Right lobe of liver (tissue), 6 donors: Measurements from ENCODE around the gene PDE4B. TPM values are rescaled to one million over a fixed set of nuclear protein-coding genes. Genes with fewer than 3 reads are reported as not detected.

ENCODE experiments used
- ATAC-seq, 4 donors: fragments of 200-7000 bp; cut with Tn5 transposase; one replicate each; pipeline ENCODE4 v1.9.1; 2020; ENCODE audit warnings: mild to moderate bottlenecking in 4 of 4, moderate library complexity in 4 of 4
- DNase-seq, 3 donors: peaks; one replicate each; pipeline ENCODE4 v3.0.0-alpha.2; 2020
- H3K27ac ChIP-seq, 3 donors: fragments of 200-600 bp; one replicate each; pipeline ENCODE4 v1.8.0; 2022
- H3K27me3 ChIP-seq, 2 donors: fragments of 200-600 bp; one replicate each; pipeline ENCODE4 v1.8.0; 2022
- H3K36me3 ChIP-seq, 4 donors: fragments of 200-600 bp; sonication (generic) in 1 of 4; one replicate each; pipeline versions ENCODE4 v1.5.1 to v1.8.0; 2017 to 2022; ENCODE audit warnings: control low read depth in 1 of 4
- H3K4me1 ChIP-seq, 4 donors: fragments of 200-600 bp; sonication (generic) in 1 of 4; one replicate each; pipeline versions ENCODE4 v1.5.1 to v1.8.0; 2017 to 2022; ENCODE audit warnings: control low read depth in 1 of 4
- H3K4me3 ChIP-seq, 3 donors: fragments of 200-600 bp; one replicate each; pipeline ENCODE4 v1.8.0; 2022
- H3K9me3 ChIP-seq, 4 donors: fragments of 200-600 bp; sonication (generic) in 1 of 4; one replicate each; pipeline versions ENCODE4 v1.5.1 to v1.8.0; 2017 to 2022; ENCODE audit warnings: control low read depth in 1 of 4
- POLR2A ChIP-seq: fragments of 450-650 bp; IDR thresholded peaks from one replicate; pipeline ENCODE4 v1.6.1; 2017; ENCODE audit warnings: antibody characterized with exemption, mild to moderate bottlenecking
- WGBS: methylation state at CpG from one replicate; pipeline ENCODE4 v1.1.6; 2018; ENCODE audit warnings: low coverage, low lambda C conversion rate; ENCODE audit not compliant: insufficient coverage; ENCODE audit errors: missing lambda C conversion rate; 5-methylcytosine and 5-hydroxymethylcytosine counted together
- intact Hi-C, 2 donors: fragments of 100-400 bp; cut with DNase I; formaldehyde crosslinking; loops; one replicate each; pipeline versions ENCODE4 v1.11.2 to v1.14.1; 2022
- total RNA-seq, 6 experiments: library from RNA; depleted of rRNA in 2 of 6; stranded (reverse); fragments of >200 nt in 2 of 6; fragmentation: NEBNext Ultra II Directional in 3 of 6; extraction: Animal tissue kit (Norgen Biotek cat#: 25700) in 3 of 6; gene quantifications; one replicate each; pipeline versions ENCODE4 v1.1.0 to v1.2.4, GENCODE V29; 2016 to 2023
- TF ChIP-seq, protein P1 (sequence below), 4 donors: fragments of 200-600 bp in 3 of 4; fragments of 450-650 bp in 1 of 4; IDR thresholded peaks; one replicate each; pipeline versions ENCODE4 v1.5.1 to v1.8.0; 2016 to 2022; ENCODE audit warnings: antibody characterized with exemption in 4 of 4, mild to moderate bottlenecking in 2 of 4
- donor health status: DM: no; HTN: yes; CAD: no.
- donor health status: DM: no; HTN: no; CAD: no.
- donor health status: DM: no; HTN: no; CAD: no.
- donor health status: DM: no; HTN: yes; CAD: no.
- donor health status: DM: no; HTN: yes; CAD: no.

The PDE4B gene
- total RNA-seq, 6 experiments from 2014 or later = 1.4 to 6.4 (median 2.4) TPM

DNA sequence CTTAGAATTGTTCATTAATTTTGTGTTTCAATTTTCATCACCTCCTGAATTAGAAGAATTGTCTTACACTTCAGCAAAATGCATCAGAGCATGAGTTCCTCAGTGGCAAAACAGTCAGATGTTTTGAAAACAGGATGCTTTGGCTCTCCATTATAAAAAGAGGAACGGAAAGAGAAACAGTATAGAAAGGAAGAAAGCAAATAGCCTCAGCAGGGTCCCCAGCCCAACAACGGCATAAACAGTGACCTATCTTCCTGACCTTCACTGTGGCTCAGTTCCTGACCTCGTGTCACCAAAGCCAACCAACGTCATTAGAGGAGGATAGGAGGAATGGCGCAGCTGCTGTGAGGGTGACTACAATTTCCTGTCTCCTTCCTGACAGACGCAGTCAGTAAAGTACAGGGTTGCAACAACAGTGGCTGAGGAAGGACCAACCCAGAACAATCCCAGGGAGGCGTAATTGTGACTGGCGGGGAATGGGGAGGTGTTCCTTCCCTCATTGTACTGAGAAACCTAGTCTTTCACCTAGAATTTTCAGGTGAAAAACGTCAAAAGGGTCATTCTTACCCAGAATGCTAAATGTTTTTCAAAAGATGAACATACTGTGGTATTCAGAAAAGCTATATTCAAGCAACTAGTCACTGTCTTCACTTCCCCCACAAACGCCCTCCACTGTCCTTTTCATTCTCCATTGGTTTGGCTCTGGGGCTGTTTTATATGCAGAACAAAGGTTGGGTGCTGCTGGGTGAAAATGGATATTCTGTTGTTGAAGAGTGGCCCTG, 543.4 kb downstream of the PDE4B start:
- no peaks in the 10 kb centered on the region for H3K4me1 ChIP-seq
- DNase-seq = peak; percentile 58 to 70 (median 64)
- H3K9me3 ChIP-seq = no peaks in the 10 kb centered on the region
- ATAC-seq = peak; percentile 66 to 80 (median 72)
- TF ChIP-seq, protein P1, sequence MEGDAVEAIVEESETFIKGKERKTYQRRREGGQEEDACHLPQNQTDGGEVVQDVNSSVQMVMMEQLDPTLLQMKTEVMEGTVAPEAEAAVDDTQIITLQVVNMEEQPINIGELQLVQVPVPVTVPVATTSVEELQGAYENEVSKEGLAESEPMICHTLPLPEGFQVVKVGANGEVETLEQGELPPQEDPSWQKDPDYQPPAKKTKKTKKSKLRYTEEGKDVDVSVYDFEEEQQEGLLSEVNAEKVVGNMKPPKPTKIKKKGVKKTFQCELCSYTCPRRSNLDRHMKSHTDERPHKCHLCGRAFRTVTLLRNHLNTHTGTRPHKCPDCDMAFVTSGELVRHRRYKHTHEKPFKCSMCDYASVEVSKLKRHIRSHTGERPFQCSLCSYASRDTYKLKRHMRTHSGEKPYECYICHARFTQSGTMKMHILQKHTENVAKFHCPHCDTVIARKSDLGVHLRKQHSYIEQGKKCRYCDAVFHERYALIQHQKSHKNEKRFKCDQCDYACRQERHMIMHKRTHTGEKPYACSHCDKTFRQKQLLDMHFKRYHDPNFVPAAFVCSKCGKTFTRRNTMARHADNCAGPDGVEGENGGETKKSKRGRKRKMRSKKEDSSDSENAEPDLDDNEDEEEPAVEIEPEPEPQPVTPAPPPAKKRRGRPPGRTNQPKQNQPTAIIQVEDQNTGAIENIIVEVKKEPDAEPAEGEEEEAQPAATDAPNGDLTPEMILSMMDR (IDR thresholded peaks at IDR 0.05) = no peak
- peak; percentile 53 for TF ChIP-seq POLR2A
- H3K27ac ChIP-seq = peak overlapping the region; percentile 52 to 82 (median 63)
- H3K27me3 ChIP-seq = no peaks in the 10 kb centered on the region
- 38% methylated on average over 9 of the region's 10 CpGs for WGBS
- no peaks in the 10 kb centered on the region for H3K36me3 ChIP-seq
- peak overlapping the region in 2 of 3 donors; percentile 1 to 6 for H3K4me3 ChIP-seq
- intact Hi-C loops = no loop called here

- intact Hi-C loops = no loop called here
- Histone ChIP-seq H3K9me3 (no peaks in the 10 kb centered on the region), H3K4me1 (no peaks in the 10 kb centered on the region), H3K27ac (peak overlapping the region; percentile 52 to 82 (median 63)), H3K4me3 (no peak overlapping the region), H3K27me3 (no peaks in the 10 kb centered on the region), H3K36me3 (no peaks in the 10 kb centered on the region)
- TF ChIP-seq, protein P1 (IDR thresholded peaks at IDR 0.05) = no peak
- TF ChIP-seq POLR2A = no peak
- 80% methylated on average over 1 of the region's 2 CpGs for WGBS
- DNase-seq (no peak), ATAC-seq (no peak)
Measured at GRCh38 chr1:66336641-66336990, 543.9 kb downstream of the PDE4B start.

GRCh38 chr1:66337249-66337648, 544.6 kb downstream of the PDE4B start:
- peak overlapping the region; percentile 52 to 82 (median 63) for H3K27ac ChIP-seq
- H3K9me3 ChIP-seq = no peaks in the 10 kb centered on the region
- no peak for DNase-seq
- ATAC-seq = no peak
- no peak overlapping the region for H3K4me3 ChIP-seq
- H3K36me3 ChIP-seq = no peaks in the 10 kb centered on the region
- WGBS = 57% methylated on average over 5 of the region's 5 CpGs
- intact Hi-C loops = no loop called here
- TF ChIP-seq POLR2A = no peak
- TF ChIP-seq, protein P1 (IDR thresholded peaks at IDR 0.05) = no peak
- H3K4me1 ChIP-seq = no peaks in the 10 kb centered on the region
- no peaks in the 10 kb centered on the region for H3K27me3 ChIP-seq

GRCh38 chr1:66339944-66340343, 547.2 kb downstream of the PDE4B start:
- Histone ChIP-seq H3K4me3 (no peak overlapping the region), H3K27me3 (no peaks in the 10 kb centered on the region), H3K36me3 (no peaks in the 10 kb centered on the region), H3K4me1 (no peaks in the 10 kb centered on the region), H3K9me3 (no peaks in the 10 kb centered on the region), H3K27ac (no peak overlapping the region)
- WGBS = 19% methylated on average over 2 of the region's 2 CpGs
- TF ChIP-seq, protein P1 (IDR thresholded peaks at IDR 0.05) = no peak
- TF ChIP-seq POLR2A = no peak
- DNase-seq = no peak
- intact Hi-C loops = no loop called here
- peak in 2 of 4 donors; percentile 12 to 19 for ATAC-seq
